HG03159 (cell line): ENCODE results near the gene YBX1.
"Not testable (repeated sequence)": the region's sequence is repeated elsewhere in the genome, so short reads cannot be mapped to it uniquely, and the experiment has no call there.

Source experiments
- ATAC-seq: cut with Tn5 transposase; IDR thresholded peaks from one replicate; pipeline ENCODE4 v1.9.1; 2021; ENCODE audit warnings: mild to moderate bottlenecking, moderate library complexity; ENCODE audit not compliant: unreplicated experiment

The YBX1 gene

DNA sequence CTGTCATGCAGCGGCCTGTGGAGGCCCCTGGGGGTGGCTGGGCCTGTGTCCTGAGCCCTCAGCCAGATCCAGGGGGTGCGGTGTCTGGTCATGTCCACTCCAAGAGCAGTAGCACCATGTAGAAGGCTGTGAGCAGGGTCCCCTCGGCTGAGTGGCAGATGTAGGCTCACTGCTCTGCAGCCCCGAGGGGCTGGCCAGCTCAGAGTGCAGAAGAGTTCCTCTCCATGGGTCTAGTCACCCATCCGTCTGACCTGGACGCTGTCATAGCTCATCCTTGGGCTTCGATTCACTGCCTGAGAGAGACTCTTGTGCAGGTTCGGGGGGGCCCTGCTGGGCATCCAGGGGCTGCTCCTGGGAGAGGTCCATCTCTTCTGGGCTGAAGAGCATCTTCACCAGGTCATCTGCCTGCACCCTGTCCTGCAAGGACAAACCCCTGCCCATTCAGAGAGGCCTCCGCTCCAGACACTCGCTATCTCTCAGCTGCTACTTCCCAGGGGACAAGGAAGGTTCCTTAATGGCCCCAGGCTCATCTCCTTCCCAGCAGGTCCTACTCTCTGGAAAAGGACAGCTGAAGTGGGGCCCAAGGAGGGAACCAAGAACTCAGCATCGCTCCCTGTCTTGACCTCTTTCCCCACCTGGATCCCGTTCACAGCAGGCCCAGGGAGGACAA, 64.4 kb downstream of the YBX1 start:
- ATAC-seq: no peak

DNA sequence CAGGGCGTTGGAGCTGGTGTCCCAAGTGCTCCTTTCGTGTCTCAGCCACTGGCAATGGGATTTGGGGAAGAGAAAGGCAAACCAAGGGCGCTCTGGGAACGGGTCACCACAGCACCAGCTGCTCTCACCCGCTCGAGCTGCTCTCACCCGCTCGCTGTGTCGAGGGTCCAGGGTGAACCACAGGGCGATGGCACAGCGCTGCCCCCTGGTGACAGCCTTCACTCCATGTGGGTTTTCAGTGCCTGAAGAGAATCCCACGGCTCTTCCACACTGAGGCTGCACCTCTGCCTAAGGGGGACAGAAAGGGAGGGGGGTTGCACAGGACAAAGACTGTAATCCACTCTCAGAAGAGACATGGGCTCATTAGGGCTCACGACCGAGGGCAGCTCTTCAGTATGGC, 64.9 kb downstream of the YBX1 start:
- ATAC-seq: no peak

DNA sequence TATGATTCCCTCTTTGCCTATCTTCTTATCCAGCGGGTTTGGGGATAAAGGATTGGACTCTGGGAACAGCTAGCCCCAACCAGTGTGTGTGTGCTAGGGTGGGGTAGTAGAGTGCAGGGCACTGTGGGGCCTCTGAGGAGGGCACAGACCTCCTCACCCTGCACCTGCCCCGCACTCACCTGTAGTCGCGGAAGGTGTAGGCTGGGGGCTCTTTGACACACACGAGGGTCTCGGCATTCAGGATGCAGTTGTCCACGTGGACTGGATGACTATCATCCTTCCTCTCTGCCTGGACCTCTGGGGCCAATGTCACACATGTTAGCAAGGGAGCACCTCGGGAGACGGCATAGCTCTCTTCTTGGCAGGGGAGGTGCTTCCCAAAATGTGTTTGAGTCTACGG, 65.8 kb downstream of the YBX1 start:
- ATAC-seq: no peak

DNA sequence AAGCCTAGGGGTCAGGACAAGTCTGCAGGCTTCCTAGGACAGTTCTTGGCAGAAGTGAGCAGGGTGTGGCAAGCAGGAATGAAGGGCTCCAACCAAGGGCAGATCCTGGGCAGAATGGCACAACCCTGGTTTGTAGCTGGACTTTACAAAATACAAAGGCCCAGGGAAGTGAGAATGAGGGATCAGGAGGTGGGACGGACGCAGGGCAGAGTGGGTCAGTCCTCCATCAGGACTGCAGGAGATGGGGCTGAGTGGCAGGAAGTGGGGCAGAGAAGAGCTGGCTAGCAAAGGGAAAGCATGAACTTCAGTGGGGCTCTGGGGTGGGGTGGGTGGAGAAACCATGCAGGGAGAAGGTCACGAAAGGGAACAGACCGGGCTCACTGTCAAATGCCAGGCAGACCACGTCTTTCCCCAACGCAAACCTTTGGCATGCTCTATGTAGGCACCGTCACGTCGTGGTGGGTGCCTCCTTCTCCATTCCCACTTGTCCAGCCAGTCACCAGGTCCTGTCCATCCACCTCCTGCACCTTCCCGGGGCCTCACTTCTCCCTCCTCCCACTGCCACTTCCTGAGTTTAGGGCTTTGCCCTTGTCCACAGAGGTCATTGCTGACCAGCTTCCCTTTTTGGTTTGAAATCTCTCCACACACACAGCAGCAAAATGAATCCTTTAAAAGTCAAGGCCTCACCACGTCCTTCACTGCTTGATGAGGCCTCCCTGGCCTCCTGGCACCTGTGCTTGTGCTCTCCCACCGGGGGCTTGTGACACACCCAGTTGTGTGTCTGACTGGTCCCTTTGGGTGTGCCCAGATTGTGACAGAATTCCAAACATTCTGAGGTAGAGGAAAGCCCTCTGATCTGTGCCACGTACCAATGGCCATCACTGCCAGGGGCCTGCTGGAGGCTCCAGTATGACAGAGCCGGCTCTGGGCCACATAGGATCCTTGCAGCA, 66.5 kb downstream of the YBX1 start:
- ATAC-seq: no peak

DNA sequence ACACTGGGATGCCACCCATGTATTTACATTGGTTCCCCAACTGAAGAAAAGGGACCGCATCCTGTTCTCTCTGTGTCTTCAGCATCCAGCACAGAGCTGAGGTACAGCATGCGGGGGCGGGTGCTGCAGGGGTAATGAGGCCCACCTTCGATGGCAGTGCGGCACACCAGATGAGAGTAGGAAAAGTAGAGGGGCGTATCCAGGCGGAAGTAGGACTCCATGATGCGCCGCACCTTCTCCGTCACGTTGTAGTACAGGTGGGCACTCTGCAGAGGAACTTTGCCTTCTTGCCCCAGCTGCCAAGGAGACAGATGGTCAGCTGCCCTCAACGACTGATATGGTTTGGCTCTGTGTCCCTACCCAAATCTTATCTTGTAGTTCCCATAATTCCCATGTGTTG, 67.8 kb downstream of the YBX1 start:
- ATAC-seq: no peak

DNA sequence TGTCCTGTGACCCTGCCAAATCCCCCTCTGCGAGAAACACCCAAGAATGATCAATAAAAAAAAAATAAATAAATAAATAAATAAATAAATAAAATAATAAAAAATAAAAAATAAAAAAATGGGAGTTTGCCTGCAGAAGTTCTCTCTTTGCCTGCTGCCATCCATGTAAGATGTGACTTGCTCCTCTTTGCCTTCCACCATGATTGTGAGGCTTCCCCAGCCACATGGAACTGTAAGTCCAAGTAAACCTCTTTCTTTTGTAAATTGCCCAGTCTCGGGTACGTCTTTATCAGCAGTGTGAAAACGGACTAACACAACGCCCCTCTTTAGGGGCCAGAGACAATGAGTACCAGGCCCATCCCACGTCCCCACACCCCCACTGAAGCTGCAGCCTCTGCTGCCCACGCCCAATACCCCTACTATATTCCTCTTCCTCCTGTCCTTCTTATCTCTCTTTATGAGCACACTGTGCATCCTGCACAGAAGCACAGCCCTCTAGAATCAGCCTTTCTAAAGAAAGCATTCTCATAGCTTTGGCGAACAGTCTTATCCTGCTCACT, 69.4 kb downstream of the YBX1 start:
- ATAC-seq: not testable (repeated sequence)

DNA sequence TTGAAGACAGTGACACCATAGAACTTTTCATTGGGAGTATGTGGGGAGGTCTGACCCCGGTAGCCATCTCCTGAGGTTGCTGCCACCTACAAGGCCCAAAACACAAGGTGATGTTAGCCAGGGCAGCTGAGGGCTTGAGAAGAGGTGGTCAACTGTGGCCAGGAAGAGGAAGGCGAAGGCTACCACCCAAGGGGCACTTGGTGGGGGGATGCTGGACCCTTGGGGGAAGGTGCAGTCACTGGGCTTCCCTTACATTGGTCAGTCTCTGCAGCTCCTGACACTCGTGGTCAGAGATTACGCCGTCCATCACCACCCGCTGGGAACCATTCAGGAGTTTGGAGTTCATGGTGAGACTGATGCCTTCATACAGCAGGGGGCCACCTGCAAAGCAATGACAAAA, 70.1 kb downstream of the YBX1 start:
- ATAC-seq: no peak

DNA sequence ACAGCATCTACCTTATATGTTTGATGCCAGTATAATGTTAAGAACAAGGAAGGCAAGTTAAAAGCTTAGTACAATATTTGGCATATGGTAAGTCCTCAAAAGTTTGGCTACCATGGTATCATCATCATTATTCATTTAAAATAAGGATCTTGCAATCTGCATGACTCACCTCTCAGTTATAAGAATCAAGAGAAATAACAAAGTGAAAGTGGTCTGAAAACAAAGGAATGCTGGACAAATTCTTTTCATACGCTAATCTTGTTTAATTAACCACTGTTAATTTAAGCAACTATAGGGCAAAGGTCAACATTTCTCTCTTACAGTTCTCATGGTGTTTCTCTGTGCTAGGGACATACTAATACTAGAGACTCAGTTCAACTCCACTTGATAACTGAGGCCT, 70.9 kb downstream of the YBX1 start:
- no peak for ATAC-seq
